T-cell (primary cell): ENCODE measurements around the gene USP2. TPM values are rescaled to one million over a fixed set of nuclear protein-coding genes. Genes with fewer than 3 reads are reported as not detected.

ENCODE experiments used
- ATAC-seq, 4 experiments: fragments of 200-7000 bp in 3 of 4; fragments of 150-1000 bp in 1 of 4; cut with Tn5 transposase; replicated peaks in 1 of 4; 1 replicate in 3 of 4; 2 replicates in 1 of 4; pipeline ENCODE4 v1.10.0; 2021; ENCODE audit warnings: moderate library complexity in 3 of 4, mild to moderate bottlenecking in 2 of 4, moderate number of reproducible peaks in 1 of 4
- CTCF ChIA-PET, 2 donors: fragments of 300-600 bp; sonication (Branson Sonifier 250); formaldehyde crosslinking; loops; one replicate each; lab custom pipeline; 2022; ENCODE audit warnings: antibody characterized with exemption in 2 of 2; lab: Charles Lee
- POLR2A ChIA-PET, 2 donors: fragments of 300-600 bp; sonication (Branson Sonifier 250); formaldehyde crosslinking; loops; one replicate each; lab custom pipeline; 2022; ENCODE audit warnings: antibody characterized with exemption in 2 of 2; lab: Charles Lee
- DNase-seq, 35 experiments: peaks; one replicate each; pipeline versions ENCODE4 v3.0.0 to v3.0.0-alpha.2; 2013 to 2023
- H3K27ac ChIP-seq: one replicate; pipeline ENCODE4 v1.5.1; 2013; ENCODE audit warnings: low read length
- H3K27me3 ChIP-seq, 2 experiments: replicated peaks in 1 of 2; 1 replicate in 1 of 2; 2 replicates in 1 of 2; pipeline versions ENCODE4 v1.6.1 to v1.7.0; 2013; ENCODE audit warnings: low read length in 1 of 2, mixed read lengths in 1 of 2; ENCODE audit not compliant: control insufficient read depth in 2 of 2, insufficient read depth in 2 of 2; ENCODE audit errors: extremely low read depth in 1 of 2
- H3K36me3 ChIP-seq, 2 donors: 1 replicate in 1 of 2; 2 replicates in 1 of 2; pipeline versions ENCODE4 v1.6.1 to v1.7.0; 2013; ENCODE audit warnings: low read length in 1 of 2; ENCODE audit not compliant: control insufficient read depth in 2 of 2, insufficient read depth in 1 of 2; ENCODE audit errors: extremely low read depth in 1 of 2
- H3K4me1 ChIP-seq, 2 experiments: 1 replicate in 1 of 2; 2 replicates in 1 of 2; pipeline versions ENCODE4 v1.6.1 to v1.7.0; 2013; ENCODE audit warnings: low read length in 2 of 2, mixed read lengths in 1 of 2; ENCODE audit not compliant: insufficient read depth in 2 of 2, control insufficient read depth in 1 of 2; ENCODE audit errors: extremely low read depth in 1 of 2
- H3K4me3 ChIP-seq, 2 donors: 1 replicate in 1 of 2; 2 replicates in 1 of 2; pipeline versions ENCODE4 v1.5.1 to v1.7.0; 2013; ENCODE audit warnings: mild to moderate bottlenecking in 2 of 2, low read length in 1 of 2, moderate library complexity in 1 of 2; ENCODE audit not compliant: control insufficient read depth in 1 of 2; ENCODE audit errors: extremely low read depth in 1 of 2
- H3K9me3 ChIP-seq: 2 replicates; pipeline ENCODE4 v1.7.0; 2013
- H3K27ac Mint-ChIP-seq, 2 donors: one replicate each; pipeline ENCODE4 v1.8.0; 2020 to 2021; ENCODE audit warnings: mild to moderate bottlenecking in 2 of 2, mixed read lengths in 2 of 2
- H3K27me3 Mint-ChIP-seq, 2 donors: one replicate each; pipeline ENCODE4 v1.8.0; 2021 to 2022; ENCODE audit warnings: mixed read lengths in 2 of 2
- H3K36me3 Mint-ChIP-seq: one replicate; pipeline ENCODE4 v1.8.0; 2021; ENCODE audit warnings: mixed read lengths
- H3K4me1 Mint-ChIP-seq, 3 donors: one replicate each; pipeline ENCODE4 v1.8.0; 2020 to 2022; ENCODE audit warnings: mixed read lengths in 3 of 3, mild to moderate bottlenecking in 1 of 3
- H3K4me3 Mint-ChIP-seq, 3 donors: one replicate each; pipeline ENCODE4 v1.8.0; 2020 to 2022; ENCODE audit warnings: mild to moderate bottlenecking in 3 of 3, mixed read lengths in 3 of 3, moderate library complexity in 3 of 3
- H3K9me3 Mint-ChIP-seq, 3 donors: one replicate each; pipeline ENCODE4 v1.8.0; 2020 to 2022; ENCODE audit warnings: mixed read lengths in 3 of 3
- WGBS: methylation state at CpG from one replicate; pipeline ENCODE4 v1.1.5; 2013; ENCODE audit warnings: missing lambda C conversion rate; ENCODE audit not compliant: insufficient coverage; 5-methylcytosine and 5-hydroxymethylcytosine counted together
- total RNA-seq, 35 experiments: library from RNA in 6 of 35; stranded (reverse) in 6 of 35; fragments of 120-200 nt in 1 of 35; gene quantifications; one replicate each; pipeline versions ENCODE4 v1.2.1 to v1.2.4 and lab custom pipeline; 2013 to 2026

Gene USP2
- total RNA-seq, 5 donors from 2014 or later (not counting 1 experiment from before 2014, with no cell fraction given) = 0.13 to 3.2 (median 0.44) TPM

DNA sequence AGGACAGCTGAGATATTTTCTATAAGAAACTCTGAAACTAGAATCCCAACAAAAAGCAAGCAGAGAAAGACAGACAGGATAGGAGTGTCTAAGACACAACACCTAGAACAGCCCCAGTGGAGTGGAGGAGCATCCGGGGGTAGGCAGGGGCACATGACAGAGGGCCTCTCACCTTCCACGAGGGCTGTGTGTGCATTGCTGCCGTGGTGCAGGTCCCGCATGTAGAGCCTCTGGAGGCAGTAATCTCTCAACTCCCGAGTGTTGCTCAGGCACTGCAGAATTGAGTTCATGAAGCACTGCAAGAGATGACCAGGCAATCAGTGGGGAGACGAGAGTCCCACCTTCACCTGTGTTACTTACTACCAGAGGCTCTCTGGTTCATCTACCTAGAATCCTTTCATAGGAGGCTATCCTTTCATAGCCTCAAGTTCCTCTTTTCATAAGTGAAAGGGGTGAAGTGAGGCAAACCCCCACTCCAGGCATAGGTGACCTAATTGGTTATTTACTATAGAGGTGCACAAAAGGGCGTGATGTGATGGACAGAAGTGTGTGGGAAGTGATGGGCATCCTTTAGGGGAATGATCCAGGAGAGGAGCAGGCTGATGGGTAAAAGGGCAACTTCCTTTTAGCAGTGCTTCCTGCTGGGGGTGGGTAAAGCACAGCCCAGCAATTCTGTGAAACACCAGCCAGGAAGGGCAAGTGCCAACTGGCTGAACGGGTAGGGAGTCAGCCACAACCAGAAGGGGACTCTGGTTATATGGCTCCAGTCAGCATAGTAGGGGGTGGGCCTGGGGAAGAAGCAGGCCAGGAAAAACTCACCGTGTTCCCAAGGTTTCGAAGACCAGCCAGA is 21.9 kb downstream of the USP2 start:
- Mint-ChIP-seq H3K4me3 (no peak overlapping the region), H3K27me3 (peaks cover 5 to 23% of the 10 kb centered on the region in 2 donors), H3K4me1 (peaks cover 7 to 18% (median 12%) of the 10 kb centered on the region in 3 donors), H3K27ac (no peak overlapping the region), H3K9me3 (no peaks in the 10 kb centered on the region), H3K36me3 (no peaks in the 10 kb centered on the region)
- DNase-seq (no peak), ATAC-seq (no peak)
- 89% methylated on average over 8 of the region's 10 CpGs for WGBS
- ChIA-PET CTCF (interaction anchor here in 1 of 2 donors (0.6 to 1.1 kb wide), 3 partner anchors 7 to 21 kb away, joined by 3 to 4 read pairs (median 3); no protein-coding TSS in a partner anchor), POLR2A (no interaction called here)
- peaks cover 0 to 23% of the 10 kb centered on the region in 2 experiments for H3K4me1 ChIP-seq
- no peaks in the 10 kb centered on the region for H3K9me3 ChIP-seq
- no peak overlapping the region for H3K4me3 ChIP-seq
- no peaks in the 10 kb centered on the region for H3K36me3 ChIP-seq
- H3K27ac ChIP-seq = no peak overlapping the region
- H3K27me3 ChIP-seq = peaks cover 5 to 39% of the 10 kb centered on the region in 2 experiments

GRCh38 chr11:119357074-119357473 is 24.4 kb downstream of the USP2 start:
- ChIA-PET CTCF (interaction anchor here (0.6 to 2.8 kb wide), 12 partner anchors 8 to 646 kb away, joined by 3 to 21 read pairs (median 10); partner anchors contain the start of gene USP2 (in 2 of the 2)), POLR2A (interaction anchor here in 1 of 2 donors (0.6 kb wide), 1 partner anchor 310 kb away, joined by 6 read pairs; no protein-coding TSS in a partner anchor)
- Histone ChIP-seq H3K27ac (no peak overlapping the region), H3K4me3 (peak overlapping the region; percentile 47 to 97), H3K9me3 (no peaks in the 10 kb centered on the region), H3K4me1 (peaks cover 0 to 11% of the 10 kb centered on the region in 2 experiments), H3K27me3 (peaks cover 6 to 34% of the 10 kb centered on the region in 2 experiments), H3K36me3 (no peaks in the 10 kb centered on the region)
- WGBS = 0% methylated on average over 1 of the region's 13 CpGs
- peaks cover 2 to 9% (median 7%) of the 10 kb centered on the region in 3 donors for H3K4me1 Mint-ChIP-seq
- H3K36me3 Mint-ChIP-seq = no peaks in the 10 kb centered on the region
- peak overlapping the region; percentile 56 to 81 (median 70) for H3K4me3 Mint-ChIP-seq
- no peaks in the 10 kb centered on the region for H3K9me3 Mint-ChIP-seq
- no peak overlapping the region for H3K27ac Mint-ChIP-seq
- ATAC-seq (no peak), DNase-seq (no peak)
- peaks cover 11 to 22% of the 10 kb centered on the region in 2 donors for H3K27me3 Mint-ChIP-seq

DNA sequence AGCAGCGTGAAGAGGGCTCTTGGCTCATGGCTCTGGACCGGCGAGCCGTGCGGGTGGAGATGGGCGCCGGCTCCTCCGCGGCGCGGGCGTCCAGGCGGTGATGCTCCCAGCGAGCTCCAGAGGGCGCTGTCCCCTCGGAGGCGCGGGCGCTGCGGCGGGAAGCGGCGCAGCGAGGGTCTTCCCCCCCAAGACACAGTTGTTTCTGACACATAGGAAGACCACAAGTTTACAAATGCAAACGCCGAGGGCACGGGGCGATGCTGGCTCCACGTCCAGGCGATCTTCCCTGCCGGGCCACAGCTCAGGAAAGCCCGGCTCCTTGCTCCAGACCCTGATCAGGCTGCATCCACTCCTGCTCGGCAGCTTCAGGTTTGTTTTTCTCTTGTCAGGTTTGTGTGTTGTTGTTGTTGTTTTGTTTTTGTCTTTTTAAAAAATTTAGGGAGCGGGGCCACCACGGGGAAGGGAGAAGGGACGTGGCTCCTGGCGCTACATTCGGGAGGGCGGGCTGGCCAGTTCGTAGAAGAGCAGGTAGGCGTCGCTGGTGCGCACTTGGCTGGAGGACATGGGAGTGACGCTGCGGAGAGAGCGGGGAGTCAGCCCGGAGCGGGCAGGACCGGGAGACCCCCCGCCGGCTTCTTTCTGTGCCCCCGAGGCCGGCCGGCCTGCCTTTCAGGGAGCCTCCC is 25.0 kb downstream of the USP2 start:
- H3K36me3 ChIP-seq = no peaks in the 10 kb centered on the region
- Mint-ChIP-seq H3K27ac (peak overlapping the region in 1 of 2 donors; percentile 16), H3K27me3 (peaks cover 15 to 20% of the 10 kb centered on the region in 2 donors), H3K9me3 (no peaks in the 10 kb centered on the region), H3K4me3 (peak overlapping the region; percentile 81 to 89 (median 83)), H3K4me1 (peaks cover 2 to 9% (median 7%) of the 10 kb centered on the region in 3 donors), H3K36me3 (no peaks in the 10 kb centered on the region)
- CTCF ChIA-PET = interaction anchor here (0.6 to 2.8 kb wide), 22 partner anchors 8 to 647 kb away, joined by 3 to 21 read pairs (median 4); partner anchors contain the start of genes USP2 (in 2 of the 2) and NECTIN1 (in 1 of the 2)
- peak overlapping the region; percentile 47 to 97 for H3K4me3 ChIP-seq
- H3K27ac ChIP-seq = no peak overlapping the region
- POLR2A ChIA-PET = no interaction called here
- peak; percentile 92 to 96 (median 94) for ATAC-seq
- WGBS = 1% methylated on average over 47 of the region's 54 CpGs
- H3K9me3 ChIP-seq = no peaks in the 10 kb centered on the region
- H3K4me1 ChIP-seq = peaks cover 0 to 11% of the 10 kb centered on the region in 2 experiments
- peaks cover 5 to 37% of the 10 kb centered on the region in 2 experiments for H3K27me3 ChIP-seq
- peak; percentile 42 to 85 (median 66) for DNase-seq

DNA sequence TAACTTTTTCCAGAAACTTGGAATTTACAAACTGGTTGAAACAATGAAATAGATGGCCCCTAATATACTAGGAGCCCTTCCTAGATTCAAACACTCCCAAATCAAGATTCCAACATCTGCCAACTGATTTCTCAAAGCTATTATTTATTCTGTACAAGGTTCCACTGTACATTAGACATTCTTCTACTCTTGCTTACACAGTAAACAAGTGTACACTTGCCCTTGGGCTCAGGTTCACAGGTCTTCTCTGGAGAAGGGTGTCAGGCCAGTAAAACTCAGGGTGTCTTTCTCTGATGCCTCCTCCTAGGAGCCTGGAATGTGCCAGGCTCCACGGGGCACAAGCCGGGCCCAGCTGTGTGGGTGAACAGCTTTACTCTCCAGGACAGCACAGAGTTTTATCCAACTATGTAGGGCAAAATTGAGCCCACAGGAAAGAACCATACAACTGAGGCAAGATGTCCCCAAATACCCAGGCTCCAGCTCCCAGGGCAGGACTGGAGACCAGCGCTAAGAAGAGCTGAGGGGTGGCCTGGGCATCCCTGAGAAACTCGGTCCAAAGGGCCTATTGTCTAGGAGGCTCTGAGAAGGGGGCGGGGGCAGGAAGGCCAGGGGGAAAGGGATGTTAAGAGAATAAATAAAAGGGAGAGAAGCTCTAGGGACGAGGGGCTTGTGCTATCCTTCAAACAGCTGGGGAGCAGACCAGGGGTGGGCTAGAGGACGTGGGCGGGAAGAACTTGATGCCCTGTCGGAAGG is 26.2 kb downstream of the USP2 start:
- DNase-seq (no peak), ATAC-seq (no peak)
- WGBS = 65% methylated on average over 7 of the region's 9 CpGs
- peaks cover 0 to 14% of the 10 kb centered on the region in 2 experiments for H3K4me1 ChIP-seq
- H3K27me3 ChIP-seq = peaks cover 5 to 41% of the 10 kb centered on the region in 2 experiments
- Mint-ChIP-seq H3K27me3 (peaks cover 15 to 20% of the 10 kb centered on the region in 2 donors), H3K4me3 (peak overlapping the region in 1 of 3 donors; percentile 81), H3K27ac (no peak overlapping the region), H3K4me1 (peaks cover 2 to 9% (median 7%) of the 10 kb centered on the region in 3 donors), H3K36me3 (no peaks in the 10 kb centered on the region), H3K9me3 (no peaks in the 10 kb centered on the region)
- H3K4me3 ChIP-seq = no peak overlapping the region
- CTCF ChIA-PET = interaction anchor here (0.6 to 2.8 kb wide), 14 partner anchors 9 to 377 kb away, joined by 3 to 21 read pairs (median 5); partner anchors contain the start of genes USP2 (in 2 of the 2) and NECTIN1 (in 1 of the 2)
- POLR2A ChIA-PET = interaction anchor here in 1 of 2 donors (0.6 kb wide), 1 partner anchor 332 kb away, joined by 5 read pairs; no protein-coding TSS in a partner anchor
- H3K9me3 ChIP-seq = no peaks in the 10 kb centered on the region
- H3K36me3 ChIP-seq = no peaks in the 10 kb centered on the region
- no peak overlapping the region for H3K27ac ChIP-seq

DNA sequence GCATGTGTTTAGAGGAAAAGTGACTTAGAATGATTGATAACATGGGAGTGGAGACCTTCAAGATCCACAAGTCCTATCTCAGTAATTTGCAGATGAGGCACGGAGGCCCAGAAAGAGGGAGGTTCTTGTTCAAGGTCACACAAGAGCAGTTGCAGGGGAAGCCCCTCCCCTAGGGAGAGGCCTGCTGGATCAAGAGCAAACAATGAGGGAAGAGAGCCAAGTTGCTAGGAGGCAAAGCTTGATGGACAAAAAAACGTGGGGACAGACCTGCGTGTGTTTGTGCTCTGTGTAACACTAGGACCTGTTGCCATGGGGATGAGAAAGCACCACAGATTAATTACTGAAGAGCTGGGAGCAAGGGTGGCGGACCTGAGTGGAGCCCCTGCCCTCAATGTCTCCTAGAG is 28.6 kb downstream of the USP2 start:
- Histone ChIP-seq H3K27ac (no peak overlapping the region), H3K36me3 (no peaks in the 10 kb centered on the region), H3K4me3 (no peak overlapping the region), H3K9me3 (no peaks in the 10 kb centered on the region), H3K27me3 (peaks cover 5 to 44% of the 10 kb centered on the region in 2 experiments), H3K4me1 (peaks cover 0 to 16% of the 10 kb centered on the region in 2 experiments)
- POLR2A ChIA-PET = interaction anchor here in 1 of 2 donors (0.7 kb wide), 1 partner anchor 262 kb away, joined by 3 read pairs; no protein-coding TSS in a partner anchor
- Mint-ChIP-seq H3K4me3 (no peak overlapping the region), H3K27ac (no peak overlapping the region), H3K36me3 (no peaks in the 10 kb centered on the region), H3K27me3 (peaks cover 15 to 21% of the 10 kb centered on the region in 2 donors), H3K9me3 (no peaks in the 10 kb centered on the region), H3K4me1 (peaks cover 2 to 10% (median 9%) of the 10 kb centered on the region in 3 donors)
- CTCF ChIA-PET = interaction anchor here in 1 of 2 donors (0.5 kb wide), 1 partner anchor 1080 kb away, joined by 3 read pairs; no protein-coding TSS in a partner anchor
- DNase-seq = no peak
- ATAC-seq = no peak
- WGBS = 76% methylated on average over 3 of the region's 4 CpGs
